ENCODE results near the gene TMEM37.

The TMEM37 gene

GRCh38 chr2:119427756-119428155, 3.9 kb upstream of the TMEM37 start:
- TF ChIP-seq, protein P1, sequence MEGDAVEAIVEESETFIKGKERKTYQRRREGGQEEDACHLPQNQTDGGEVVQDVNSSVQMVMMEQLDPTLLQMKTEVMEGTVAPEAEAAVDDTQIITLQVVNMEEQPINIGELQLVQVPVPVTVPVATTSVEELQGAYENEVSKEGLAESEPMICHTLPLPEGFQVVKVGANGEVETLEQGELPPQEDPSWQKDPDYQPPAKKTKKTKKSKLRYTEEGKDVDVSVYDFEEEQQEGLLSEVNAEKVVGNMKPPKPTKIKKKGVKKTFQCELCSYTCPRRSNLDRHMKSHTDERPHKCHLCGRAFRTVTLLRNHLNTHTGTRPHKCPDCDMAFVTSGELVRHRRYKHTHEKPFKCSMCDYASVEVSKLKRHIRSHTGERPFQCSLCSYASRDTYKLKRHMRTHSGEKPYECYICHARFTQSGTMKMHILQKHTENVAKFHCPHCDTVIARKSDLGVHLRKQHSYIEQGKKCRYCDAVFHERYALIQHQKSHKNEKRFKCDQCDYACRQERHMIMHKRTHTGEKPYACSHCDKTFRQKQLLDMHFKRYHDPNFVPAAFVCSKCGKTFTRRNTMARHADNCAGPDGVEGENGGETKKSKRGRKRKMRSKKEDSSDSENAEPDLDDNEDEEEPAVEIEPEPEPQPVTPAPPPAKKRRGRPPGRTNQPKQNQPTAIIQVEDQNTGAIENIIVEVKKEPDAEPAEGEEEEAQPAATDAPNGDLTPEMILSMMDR (IDR thresholded peaks at IDR 0.05; ENCODE audit: low read depth, low read length, missing control alignments) = no peak
- DNase-seq = no peak
- peaks cover 37% of the 10 kb centered on the region for H3K27me3 ChIP-seq (replicated peaks)
- no peak overlapping the region for H3K4me3 ChIP-seq (ENCODE audit: low read depth, low read length)
- H3K36me3 ChIP-seq (replicated peaks) = no peaks in the 10 kb centered on the region
- in situ Hi-C loops (cut with HindIII; ENCODE audit: low pct_ligation_motif_present, low sequenced_read_pairs) = no loop called here
- H3K27ac ChIP-seq = no peak overlapping the region

DNA sequence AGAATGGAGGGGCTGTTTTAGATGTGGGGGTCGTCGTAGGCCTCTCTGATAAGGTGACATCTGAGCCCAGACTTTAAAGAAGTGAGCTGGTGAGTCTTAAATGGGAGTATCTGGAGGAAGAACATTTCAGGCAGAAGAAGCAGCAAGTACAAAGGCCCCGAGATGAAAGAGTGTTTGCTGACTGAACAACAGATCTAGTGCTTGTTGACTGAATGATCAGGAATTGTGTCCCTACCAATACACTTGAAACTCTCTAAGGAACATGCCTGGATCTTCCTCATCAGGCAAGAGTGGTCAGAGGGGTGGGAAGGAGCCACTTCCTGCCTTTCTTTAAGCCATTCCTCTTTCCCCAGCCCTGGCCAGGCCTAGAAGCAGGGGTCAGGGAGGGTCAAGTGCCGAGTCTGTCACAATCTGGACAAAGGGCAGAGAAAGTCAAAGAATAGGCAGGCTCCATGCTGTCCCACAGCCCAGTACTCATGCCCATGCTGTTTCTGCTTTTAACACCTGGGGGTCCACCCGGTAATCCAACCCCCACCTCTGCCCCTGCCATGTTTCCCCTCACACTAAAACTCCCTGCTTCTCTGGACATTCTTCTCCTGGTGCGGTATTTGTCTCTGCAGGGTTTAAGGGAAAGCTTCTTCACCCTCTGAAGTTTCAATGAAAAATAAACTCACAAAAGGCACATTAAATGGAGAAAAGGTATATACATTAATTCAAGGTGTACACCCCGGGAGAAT, 3.0 kb upstream of the TMEM37 start:
- Histone ChIP-seq H3K27me3 (replicated peaks) (peaks cover 35% of the 10 kb centered on the region), H3K36me3 (replicated peaks) (no peaks in the 10 kb centered on the region), H3K27ac (no peak overlapping the region), H3K4me3 (ENCODE audit: low read depth, low read length) (no peak overlapping the region)
- in situ Hi-C loops (cut with HindIII; ENCODE audit: low pct_ligation_motif_present, low sequenced_read_pairs) = no loop called here
- DNase-seq = no peak
- TF ChIP-seq, protein P1 (IDR thresholded peaks at IDR 0.05; ENCODE audit: low read depth, low read length, missing control alignments) = no peak

- Histone ChIP-seq H3K36me3 (replicated peaks) (no peaks in the 10 kb centered on the region), H3K4me3 (ENCODE audit: low read depth, low read length) (no peak overlapping the region), H3K27me3 (replicated peaks) (peaks cover 35% of the 10 kb centered on the region), H3K27ac (no peak overlapping the region)
- TF ChIP-seq, protein P1 (IDR thresholded peaks at IDR 0.05; ENCODE audit: low read depth, low read length, missing control alignments) = no peak
- in situ Hi-C loops (cut with HindIII; ENCODE audit: low pct_ligation_motif_present, low sequenced_read_pairs) = no loop called here
- no peak for DNase-seq
Measured at GRCh38 chr2:119429225-119429981, 2.3 kb upstream of the TMEM37 start.

GRCh38 chr2:119430023-119430498, 1.6 kb upstream of the TMEM37 start:
- TF ChIP-seq, protein P1 (IDR thresholded peaks at IDR 0.05; ENCODE audit: low read depth, low read length, missing control alignments) = no peak
- no peak for DNase-seq
- peaks cover 32% of the 10 kb centered on the region for H3K27me3 ChIP-seq (replicated peaks)
- H3K4me3 ChIP-seq (ENCODE audit: low read depth, low read length) = no peak overlapping the region
- H3K27ac ChIP-seq = no peak overlapping the region
- H3K36me3 ChIP-seq (replicated peaks) = no peaks in the 10 kb centered on the region
- in situ Hi-C loops (cut with HindIII; ENCODE audit: low pct_ligation_motif_present, low sequenced_read_pairs) = no loop called here

- H3K36me3 ChIP-seq (replicated peaks) = no peaks in the 10 kb centered on the region
- in situ Hi-C loops (cut with HindIII; ENCODE audit: low pct_ligation_motif_present, low sequenced_read_pairs) = no loop called here
- H3K27ac ChIP-seq = peak overlapping the region; percentile 7
- peak overlapping the region; percentile 45 for H3K4me3 ChIP-seq (ENCODE audit: low read depth, low read length)
- DNase-seq = peak; percentile 40
- peaks cover 14% of the 10 kb centered on the region for H3K27me3 ChIP-seq (replicated peaks)
- TF ChIP-seq, protein P1 (IDR thresholded peaks at IDR 0.05; ENCODE audit: low read depth, low read length, missing control alignments) = no peak
Measured at GRCh38 chr2:119431976-119432850, 559 bp downstream of the TMEM37 start.

All from brain microvascular endothelial cell (primary cell).